COR-L47 (cell line): ENCODE measurements around the gene CCDC40.

Experiments
- DNase-seq: peaks from one replicate; lab custom pipeline; 2025; lab: John Stamatoyannopoulos, UW

The CCDC40 gene

DNA sequence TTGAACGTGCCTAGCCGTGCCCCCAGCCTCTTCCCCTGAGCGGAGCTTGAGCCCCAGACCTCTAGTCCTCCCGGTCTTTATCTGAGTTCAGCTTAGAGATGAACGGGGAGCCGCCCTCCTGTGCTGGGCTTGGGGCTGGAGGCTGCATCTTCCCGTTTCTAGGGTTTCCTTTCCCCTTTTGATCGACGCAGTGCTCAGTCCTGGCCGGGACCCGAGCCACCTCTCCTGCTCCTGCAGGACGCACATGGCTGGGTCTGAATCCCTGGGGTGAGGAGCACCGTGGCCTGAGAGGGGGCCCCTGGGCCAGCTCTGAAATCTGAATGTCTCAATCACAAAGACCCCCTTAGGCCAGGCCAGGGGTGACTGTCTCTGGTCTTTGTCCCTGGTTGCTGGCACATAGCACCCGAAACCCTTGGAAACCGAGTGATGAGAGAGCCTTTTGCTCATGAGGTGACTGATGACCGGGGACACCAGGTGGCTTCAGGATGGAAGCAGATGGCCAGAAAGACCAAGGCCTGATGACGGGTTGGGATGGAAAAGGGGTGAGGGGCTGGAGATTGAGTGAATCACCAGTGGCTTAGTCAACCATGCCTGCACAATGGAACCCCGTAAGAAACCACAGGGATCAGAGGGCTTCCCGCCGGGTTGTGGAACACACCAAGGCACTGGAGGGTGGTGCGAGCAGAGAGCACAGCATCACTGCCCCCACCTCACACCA lies 65.7 kb downstream of the CCDC40 start:
- no peak for DNase-seq

DNA sequence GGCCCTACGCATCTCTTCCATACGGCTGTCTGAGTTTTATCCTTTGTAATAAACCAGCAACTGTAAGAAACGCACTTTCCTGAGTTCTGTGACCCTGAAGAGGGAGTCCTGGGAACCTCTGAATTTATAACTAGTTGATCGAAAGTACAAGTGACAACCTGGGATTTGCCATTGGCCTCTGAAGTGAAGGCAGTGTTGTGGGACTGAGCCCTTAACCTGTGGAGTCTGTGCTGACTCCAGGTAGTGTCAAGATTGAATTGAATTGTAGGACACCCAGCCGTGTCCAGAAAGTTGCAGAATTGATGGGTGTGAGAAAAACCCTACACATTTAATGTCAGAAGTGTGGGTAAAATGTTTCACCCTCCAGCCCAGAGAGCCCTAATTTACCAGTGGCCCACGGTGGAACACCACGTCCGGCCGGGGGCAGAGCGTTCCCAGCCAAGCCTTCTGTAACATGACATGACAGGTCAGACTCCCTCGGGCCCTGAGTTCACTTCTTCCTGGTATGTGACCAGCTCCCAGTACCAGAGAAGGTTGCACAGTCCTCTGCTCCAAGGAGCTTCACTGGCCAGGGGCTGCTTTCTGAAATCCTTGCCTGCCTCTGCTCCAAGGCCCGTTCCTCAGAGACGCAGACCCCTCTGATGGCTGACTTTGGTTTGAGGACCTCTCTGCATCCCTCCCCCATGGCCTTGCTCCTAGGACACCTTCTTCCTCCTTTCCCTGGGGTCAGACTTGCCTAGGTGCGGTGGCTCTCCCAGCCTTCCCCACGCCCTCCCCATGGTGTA lies 66.4 kb downstream of the CCDC40 start:
- no peak for DNase-seq

DNA sequence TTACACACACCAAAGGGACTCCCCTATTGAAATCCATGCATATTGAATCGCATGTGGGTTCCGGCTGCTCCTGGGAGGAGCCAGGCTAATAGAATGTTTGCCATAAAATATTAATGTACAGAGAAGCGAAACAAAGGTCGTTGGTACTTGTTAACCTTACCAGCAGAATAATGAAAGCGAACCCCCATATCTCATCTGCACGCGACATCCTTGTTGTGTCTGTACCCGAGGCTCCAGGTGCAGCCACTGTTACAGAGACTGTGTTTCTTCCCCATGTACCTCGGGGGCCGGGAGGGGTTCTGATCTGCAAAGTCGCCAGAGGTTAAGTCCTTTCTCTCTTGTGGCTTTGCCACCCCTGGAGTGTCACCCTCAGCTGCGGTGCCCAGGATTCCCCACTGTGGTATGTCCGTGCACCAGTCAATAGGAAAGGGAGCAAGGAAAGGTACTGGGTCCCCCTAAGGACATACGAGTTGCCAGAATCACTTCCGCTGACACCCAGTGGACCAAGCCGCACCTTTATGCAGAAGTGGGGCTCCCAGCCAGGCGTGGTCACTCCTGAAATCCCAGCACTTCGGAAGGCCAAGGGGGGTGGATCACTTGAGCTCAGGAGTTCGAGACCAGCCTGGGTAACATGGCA lies 67.1 kb downstream of the CCDC40 start:
- no peak for DNase-seq

DNA sequence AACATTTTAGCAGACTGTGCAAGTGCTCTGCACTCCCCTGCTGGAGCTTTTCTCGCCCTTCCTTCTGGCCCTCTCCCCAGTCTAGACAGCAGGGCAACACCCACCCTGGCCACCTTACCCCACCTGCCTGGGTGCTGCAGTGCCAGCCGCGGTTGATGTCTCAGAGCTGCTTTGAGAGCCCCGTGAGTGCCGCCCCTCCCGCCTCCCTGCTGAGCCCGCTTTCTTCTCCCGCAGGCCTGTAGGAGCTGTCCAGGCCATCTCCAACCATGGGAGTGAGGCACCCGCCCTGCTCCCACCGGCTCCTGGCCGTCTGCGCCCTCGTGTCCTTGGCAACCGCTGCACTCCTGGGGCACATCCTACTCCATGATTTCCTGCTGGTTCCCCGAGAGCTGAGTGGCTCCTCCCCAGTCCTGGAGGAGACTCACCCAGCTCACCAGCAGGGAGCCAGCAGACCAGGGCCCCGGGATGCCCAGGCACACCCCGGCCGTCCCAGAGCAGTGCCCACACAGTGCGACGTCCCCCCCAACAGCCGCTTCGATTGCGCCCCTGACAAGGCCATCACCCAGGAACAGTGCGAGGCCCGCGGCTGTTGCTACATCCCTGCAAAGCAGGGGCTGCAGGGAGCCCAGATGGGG lies 68.0 kb downstream of the CCDC40 start:
- DNase-seq = peak; percentile 94

DNA sequence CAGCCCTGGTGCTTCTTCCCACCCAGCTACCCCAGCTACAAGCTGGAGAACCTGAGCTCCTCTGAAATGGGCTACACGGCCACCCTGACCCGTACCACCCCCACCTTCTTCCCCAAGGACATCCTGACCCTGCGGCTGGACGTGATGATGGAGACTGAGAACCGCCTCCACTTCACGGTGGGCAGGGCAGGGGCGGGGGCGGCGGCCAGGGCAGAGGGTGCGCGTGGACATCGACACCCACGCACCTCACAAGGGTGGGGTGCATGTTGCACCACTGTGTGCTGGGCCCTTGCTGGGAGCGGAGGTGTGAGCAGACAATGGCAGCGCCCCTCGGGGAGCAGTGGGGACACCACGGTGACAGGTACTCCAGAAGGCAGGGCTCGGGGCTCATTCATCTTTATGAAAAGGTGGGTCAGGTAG lies 68.5 kb downstream of the CCDC40 start:
- DNase-seq = no peak

DNA sequence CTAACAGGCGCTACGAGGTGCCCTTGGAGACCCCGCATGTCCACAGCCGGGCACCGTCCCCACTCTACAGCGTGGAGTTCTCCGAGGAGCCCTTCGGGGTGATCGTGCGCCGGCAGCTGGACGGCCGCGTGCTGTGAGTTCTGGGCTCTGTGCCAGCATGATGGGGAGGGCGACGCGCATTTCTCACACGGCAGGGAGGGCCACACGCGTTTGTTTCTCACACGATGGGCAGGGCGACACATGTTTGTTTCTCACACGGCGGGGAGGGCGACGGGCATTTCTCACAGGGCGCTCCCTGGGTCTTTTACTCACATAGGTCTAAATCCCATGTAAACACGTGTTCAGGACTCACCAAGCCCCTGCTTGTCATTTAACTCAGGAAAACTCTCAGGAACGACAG lies 69.3 kb downstream of the CCDC40 start:
- DNase-seq = peak; percentile 93

DNA sequence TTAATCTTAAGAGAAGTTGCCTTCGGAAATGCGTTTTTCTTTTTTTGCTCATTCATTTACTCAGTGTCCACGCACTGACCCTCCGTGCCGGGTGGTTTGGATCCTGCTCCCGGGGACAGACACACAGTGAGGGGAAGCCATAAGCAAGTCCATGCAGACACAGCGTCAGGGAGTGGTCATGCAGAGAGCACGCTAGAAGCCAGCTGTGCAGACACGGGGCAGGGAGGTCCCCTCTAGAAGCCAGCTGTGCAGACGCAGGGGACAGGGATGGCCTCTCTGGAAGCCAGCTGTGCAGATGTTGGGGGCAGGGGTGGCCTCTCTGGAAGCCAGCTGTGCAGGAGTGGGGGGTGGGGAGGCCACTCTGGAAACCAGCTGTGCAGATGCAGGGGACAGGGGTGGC lies 69.7 kb downstream of the CCDC40 start:
- no peak for DNase-seq

DNA sequence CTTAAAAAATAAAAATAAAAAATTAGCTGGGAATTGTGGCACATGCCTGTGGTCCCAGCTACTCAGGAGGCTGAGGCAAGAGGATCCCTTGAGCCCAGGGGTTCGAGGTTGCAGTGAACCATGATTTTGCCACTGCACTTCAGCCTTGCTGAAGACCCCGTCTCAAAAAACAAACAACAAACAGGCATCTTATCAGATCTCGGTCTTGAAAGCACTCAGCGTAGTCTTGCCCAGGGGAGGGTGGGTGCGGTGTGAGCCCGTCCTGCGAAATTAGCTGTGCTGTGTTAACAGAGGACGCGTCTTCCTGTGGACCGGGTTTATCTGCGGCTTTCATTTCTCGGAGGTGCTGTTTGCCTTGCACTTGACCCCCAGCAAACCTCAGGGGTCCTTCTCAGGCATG lies 70.3 kb downstream of the CCDC40 start:
- DNase-seq = no peak

DNA sequence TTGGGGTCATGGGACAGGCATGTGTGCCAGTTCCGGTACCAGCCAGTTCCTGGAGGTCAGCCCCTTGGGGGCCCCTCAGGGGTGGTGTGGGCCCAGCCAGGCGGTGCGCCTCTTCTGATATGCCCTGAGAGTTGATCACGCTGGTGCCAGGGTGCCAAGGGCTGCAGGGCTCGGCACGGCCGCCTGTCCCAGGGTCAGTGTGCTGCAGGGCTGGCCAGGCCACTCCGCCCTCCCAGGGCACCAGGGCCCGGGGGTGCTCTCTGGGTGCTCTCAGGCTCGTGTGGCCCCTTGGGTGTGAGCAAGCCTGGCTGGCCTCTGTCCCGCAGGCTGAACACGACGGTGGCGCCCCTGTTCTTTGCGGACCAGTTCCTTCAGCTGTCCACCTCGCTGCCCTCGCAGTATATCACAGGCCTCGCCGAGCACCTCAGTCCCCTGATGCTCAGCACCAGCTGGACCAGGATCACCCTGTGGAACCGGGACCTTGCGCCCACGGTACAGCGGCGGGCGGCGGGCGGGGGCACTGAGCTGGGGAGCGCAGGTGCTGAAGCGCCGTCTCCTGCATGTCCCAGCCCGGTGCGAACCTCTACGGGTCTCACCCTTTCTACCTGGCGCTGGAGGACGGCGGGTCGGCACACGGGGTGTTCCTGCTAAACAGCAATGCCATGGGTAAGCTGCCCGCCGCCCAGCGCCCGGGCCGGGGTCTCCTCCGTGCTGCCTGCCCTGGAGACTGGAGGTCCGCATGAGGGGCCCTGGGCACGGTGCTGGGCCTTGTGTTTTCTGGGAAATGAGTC lies 71.0 kb downstream of the CCDC40 start:
- DNase-seq = no peak

DNA sequence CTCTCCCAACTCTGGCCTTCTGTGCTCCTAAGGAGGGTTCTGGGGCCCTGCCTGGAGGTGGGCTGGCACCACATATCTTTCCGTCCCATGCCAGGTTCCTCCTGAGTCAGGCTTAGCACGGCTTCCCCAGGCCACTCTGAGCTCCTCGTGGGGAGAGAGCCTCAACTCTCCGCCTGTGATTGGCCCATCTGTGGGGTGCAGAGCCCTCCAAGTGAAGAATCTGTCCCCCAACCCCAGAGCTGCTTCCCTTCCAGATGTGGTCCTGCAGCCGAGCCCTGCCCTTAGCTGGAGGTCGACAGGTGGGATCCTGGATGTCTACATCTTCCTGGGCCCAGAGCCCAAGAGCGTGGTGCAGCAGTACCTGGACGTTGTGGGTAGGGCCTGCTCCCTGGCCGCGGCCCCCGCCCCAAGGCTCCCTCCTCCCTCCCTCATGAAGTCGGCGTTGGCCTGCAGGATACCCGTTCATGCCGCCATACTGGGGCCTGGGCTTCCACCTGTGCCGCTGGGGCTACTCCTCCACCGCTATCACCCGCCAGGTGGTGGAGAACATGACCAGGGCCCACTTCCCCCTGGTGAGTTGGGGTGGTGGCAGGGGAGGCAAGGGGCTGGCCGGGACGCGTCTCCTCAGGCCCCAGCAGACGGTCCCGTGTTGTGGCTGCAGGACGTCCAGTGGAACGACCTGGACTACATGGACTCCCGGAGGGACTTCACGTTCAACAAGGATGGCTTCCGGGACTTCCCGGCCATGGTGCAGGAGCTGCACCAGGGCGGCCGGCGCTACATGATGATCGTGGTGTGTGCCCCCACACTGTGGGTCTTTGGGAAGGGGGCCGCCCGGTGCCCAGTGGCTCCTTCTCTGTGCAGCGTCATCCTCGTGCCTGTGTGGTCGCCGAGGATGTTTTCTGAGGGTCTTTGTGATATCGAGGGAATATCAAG lies 71.9 kb downstream of the CCDC40 start:
- no peak for DNase-seq

DNA sequence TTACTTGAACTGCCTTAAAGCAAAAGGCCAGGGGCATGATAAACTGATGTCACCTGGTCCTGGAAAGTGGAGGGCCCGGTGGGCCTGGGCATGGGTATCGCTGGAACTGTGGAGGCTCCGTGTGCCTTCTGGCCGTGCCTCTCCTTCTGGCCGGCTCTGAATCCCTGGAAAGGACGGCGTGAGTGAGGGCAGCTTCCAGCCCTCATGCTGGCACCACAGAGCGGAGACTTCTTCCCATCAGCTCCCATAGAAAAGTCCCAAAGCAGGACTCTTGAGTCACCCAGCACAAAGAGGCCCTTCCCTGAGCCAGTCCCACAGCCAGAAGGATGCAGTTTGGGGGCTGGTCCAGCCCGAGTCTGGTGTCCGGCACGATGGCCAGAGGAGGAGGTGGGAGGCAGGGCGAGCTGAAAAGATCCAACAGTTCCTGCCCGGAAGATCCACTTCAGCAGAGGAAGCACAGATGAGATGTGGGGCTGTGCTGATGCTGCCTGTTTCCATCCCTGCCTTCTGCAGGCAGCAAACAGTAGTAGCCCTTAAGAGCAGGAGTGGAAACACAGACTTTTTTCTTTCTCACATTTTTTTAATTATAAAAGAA lies 72.7 kb downstream of the CCDC40 start:
- DNase-seq = no peak

DNA sequence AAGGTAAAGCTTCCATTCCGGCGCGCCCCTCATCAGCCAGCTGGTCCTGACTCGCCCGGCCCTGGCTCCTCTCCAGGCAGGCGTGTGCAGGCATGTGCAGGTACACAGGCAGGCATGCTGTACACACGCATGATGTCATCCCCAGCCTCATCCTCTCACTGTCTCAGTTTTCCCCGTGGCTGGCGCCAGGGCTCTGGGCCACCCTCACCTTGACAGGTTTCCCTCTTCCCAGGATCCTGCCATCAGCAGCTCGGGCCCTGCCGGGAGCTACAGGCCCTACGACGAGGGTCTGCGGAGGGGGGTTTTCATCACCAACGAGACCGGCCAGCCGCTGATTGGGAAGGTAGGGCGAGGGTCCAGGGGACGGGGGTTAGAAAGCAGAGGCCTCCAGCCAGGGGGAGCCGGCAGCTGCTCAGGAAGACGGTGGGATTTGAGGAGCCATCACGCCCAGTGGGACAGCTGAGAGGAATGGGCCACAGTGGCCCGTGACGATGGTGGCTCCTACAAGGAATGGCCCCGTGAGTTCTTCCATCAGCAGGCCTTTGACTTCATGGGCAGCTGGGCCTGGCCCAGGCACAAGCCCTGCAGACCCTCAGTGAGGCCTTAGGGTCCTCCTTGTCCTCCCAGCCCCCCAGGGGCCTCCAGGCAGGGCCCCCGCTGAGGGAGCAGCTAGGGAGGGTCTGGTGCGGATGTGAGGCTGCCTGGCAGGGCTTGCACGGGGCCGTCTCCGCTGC lies 73.4 kb downstream of the CCDC40 start:
- no peak for DNase-seq

DNA sequence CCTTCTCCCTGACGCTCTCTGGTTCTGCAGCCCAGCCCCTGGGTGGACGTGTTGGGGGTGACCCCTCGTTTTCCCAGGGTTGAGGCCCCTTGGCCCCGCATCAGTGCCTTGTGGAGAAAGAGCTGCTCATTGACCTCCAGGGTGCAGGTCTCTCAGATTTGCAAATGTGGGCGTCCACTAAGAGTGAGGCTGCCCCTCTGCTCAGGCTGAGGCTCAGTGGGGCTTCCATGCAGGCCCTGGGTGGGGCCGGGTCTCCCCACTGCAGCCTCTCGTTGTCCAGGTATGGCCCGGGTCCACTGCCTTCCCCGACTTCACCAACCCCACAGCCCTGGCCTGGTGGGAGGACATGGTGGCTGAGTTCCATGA lies 74.0 kb downstream of the CCDC40 start:
- DNase-seq = no peak

DNA sequence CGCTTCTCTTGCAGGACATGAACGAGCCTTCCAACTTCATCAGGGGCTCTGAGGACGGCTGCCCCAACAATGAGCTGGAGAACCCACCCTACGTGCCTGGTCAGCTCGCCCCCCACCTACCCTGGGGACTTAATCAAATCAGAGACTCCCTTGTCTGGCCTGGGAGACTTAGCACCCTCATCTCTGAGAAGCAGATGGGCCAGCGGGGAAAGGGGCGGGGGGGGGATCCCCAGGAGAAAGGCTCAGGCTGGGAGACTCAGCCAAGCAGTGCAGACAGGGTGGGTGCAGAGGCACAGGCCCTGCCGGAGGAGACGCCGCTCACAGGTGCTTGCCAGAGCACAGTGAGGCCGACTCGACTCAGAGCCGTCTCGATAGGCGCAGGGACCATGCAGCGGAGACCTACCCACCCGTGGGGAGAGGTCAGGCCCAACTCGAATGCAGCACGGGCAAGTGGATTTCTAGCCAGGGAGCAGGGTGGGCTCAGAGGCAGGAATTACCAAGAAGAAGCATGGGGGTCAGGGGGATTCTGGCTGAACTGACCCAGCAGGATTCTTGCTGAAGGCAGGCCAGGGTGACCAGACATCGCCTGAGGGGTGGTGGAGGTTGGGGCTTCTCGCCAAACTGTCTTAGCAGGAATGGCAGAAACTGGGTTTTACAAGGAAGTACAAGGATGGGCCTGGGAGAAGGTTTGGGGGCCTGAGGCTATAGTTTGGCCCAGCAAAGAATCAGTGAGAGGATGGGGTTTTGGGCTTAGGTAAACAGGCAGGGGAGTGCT lies 74.7 kb downstream of the CCDC40 start:
- DNase-seq = no peak

DNA sequence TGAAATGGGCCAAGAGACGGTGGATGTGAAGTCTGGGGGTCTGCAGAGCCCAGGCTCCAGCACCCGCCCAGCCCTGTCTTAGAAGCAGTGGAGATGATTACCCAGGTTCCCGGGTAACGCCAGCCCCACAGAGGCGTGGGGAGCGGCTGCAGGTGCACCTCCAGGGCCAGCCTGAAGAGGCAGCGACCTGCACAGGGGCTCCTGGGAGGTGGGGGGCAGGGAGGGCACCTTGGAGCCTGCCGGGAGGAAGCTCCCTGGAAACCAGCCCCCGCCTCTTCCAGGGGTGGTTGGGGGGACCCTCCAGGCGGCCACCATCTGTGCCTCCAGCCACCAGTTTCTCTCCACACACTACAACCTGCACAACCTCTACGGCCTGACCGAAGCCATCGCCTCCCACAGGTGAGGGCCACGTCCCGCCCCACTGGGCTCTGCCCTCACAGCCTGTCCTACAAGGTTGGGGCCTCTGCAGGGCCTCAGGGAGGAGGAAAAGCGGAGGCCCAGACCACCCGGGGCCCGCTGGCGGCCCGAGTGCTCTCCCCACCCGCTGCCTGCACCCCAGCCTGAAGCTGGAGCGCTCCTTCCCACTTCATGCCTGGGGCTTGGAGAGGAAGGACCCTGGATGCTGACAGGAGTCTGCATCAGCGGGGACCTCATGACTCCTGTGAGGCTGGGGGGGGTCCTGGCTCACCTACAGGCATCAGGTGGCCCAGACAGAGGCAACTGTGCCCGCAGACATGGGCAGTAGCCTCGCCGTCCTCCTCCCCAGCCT lies 75.4 kb downstream of the CCDC40 start:
- no peak for DNase-seq

DNA sequence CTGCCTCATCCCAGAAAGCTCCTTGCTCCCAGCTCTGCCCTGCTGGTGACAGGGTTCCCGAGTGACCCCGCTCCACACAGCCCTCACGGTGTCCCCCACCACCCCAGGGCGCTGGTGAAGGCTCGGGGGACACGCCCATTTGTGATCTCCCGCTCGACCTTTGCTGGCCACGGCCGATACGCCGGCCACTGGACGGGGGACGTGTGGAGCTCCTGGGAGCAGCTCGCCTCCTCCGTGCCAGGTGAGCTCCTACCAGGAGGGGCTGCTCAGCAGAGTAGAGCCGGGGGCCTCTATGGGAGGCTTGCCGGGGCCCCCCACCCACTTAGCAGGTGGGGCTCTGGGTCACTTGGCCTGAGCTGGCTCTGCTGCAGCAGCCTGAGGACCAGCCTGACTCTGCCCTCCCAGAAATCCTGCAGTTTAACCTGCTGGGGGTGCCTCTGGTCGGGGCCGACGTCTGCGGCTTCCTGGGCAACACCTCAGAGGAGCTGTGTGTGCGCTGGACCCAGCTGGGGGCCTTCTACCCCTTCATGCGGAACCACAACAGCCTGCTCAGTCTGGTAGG lies 76.1 kb downstream of the CCDC40 start:
- DNase-seq = no peak

DNA sequence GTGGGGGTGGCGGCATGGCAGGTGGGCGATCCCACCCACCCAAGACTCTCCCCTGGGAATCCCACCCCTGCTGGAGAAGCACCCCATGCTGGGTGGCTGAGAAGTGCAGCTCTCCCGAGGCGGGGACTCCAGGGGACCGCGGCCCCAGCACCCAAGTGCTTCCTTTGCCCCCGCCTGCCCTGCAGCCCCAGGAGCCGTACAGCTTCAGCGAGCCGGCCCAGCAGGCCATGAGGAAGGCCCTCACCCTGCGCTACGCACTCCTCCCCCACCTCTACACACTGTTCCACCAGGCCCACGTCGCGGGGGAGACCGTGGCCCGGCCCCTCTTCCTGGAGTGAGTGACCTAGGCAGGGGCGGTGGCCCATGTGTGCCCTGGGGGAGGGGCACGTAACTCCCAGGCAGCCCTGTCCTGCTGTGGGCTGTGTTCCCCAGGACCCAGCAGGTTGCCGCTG lies 76.6 kb downstream of the CCDC40 start:
- DNase-seq = no peak

DNA sequence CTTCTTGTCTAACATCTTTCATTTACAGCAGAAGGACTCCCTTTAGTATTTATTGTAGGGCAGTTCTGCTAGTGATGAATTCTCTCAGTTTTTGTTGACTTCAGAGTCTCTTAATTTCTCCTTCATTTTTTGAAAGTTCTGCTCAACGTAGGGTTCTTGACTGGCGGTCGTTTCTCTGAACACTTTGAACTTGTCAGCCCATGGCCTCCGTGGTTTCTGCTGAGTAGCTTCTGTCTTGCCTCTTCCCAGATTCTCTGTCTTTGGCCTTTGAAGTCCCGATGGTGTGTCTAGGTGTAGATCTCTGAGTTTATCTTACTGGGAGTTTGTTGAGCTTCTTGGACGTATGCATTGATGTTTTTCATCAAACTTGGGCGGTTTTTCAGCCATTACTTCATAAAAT lies 78.3 kb downstream of the CCDC40 start:
- DNase-seq = no peak
